ENCODE data around the gene SPINK5.

GRCh38 chr5:148145916-148146315, 82.1 kb downstream of the SPINK5 start:
- TF ChIP-seq CTCF (IDR thresholded peaks at IDR 0.05): no peak
- no peak for TF ChIP-seq POLR2A (IDR thresholded peaks at IDR 0.05)

Measured in tibial nerve (tissue), 3 donors.